ENCODE results near the gene ATP5MC2.

DNA sequence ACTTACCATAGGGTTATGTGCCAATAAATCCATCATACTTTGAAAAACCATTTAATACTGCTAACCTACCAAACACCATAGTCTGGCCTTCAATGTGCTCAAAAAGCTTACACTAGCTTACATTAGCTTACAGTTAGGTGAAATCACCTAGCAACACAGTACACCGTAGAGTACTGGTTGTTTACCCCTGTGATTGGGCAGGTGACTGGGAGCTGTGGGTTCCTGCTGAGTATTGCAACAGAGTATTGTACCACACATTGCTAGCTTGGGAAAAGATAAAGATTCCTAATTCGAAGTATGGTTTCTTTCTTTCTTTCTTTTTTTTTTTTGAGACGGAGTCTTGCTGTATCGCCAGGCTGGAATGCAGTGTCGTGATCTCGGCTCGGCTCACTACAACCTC lies 5.6 kb downstream of the ATP5MC2 start:
- TF ChIP-seq, protein P1, sequence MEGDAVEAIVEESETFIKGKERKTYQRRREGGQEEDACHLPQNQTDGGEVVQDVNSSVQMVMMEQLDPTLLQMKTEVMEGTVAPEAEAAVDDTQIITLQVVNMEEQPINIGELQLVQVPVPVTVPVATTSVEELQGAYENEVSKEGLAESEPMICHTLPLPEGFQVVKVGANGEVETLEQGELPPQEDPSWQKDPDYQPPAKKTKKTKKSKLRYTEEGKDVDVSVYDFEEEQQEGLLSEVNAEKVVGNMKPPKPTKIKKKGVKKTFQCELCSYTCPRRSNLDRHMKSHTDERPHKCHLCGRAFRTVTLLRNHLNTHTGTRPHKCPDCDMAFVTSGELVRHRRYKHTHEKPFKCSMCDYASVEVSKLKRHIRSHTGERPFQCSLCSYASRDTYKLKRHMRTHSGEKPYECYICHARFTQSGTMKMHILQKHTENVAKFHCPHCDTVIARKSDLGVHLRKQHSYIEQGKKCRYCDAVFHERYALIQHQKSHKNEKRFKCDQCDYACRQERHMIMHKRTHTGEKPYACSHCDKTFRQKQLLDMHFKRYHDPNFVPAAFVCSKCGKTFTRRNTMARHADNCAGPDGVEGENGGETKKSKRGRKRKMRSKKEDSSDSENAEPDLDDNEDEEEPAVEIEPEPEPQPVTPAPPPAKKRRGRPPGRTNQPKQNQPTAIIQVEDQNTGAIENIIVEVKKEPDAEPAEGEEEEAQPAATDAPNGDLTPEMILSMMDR (IDR thresholded peaks at IDR 0.05; ENCODE audit: poor library complexity, severe bottlenecking) = no peak
- TF ChIP-seq TAF1 (IDR thresholded peaks at IDR 0.05; ENCODE audit: low read depth) = no peak

All from neural cell (in vitro differentiated cells).